Type B pancreatic cell (in vitro differentiated cells): Measurements from ENCODE around the gene MYLIP. TPM values are rescaled to one million over a fixed set of nuclear protein-coding genes. Genes with fewer than 3 reads are reported as not detected.

Source experiments
- DNase-seq: peaks from one replicate; pipeline ENCODE4 v3.0.0; 2021; ENCODE audit warnings: mixed read lengths; ENCODE audit not compliant: unreplicated experiment; ENCODE audit errors: extremely low spot score
- H3K27ac Mint-ChIP-seq: 2 replicates; pipeline ENCODE4 v1.8.0; 2021; ENCODE audit warnings: mild to moderate bottlenecking, mixed read lengths
- H3K27me3 Mint-ChIP-seq: 2 replicates; pipeline ENCODE4 v1.8.0; 2021; ENCODE audit warnings: mixed read lengths
- H3K36me3 Mint-ChIP-seq: 2 replicates; pipeline ENCODE4 v1.8.0; 2021; ENCODE audit warnings: mixed read lengths
- H3K4me1 Mint-ChIP-seq: one replicate; pipeline ENCODE4 v1.8.0; 2021; ENCODE audit warnings: mixed read lengths; ENCODE audit not compliant: unreplicated experiment
- H3K4me3 Mint-ChIP-seq: 2 replicates; pipeline ENCODE4 v1.8.0; 2021; ENCODE audit warnings: mild to moderate bottlenecking, mixed read lengths
- H3K9me3 Mint-ChIP-seq: 2 replicates; pipeline ENCODE4 v1.8.0; 2021; ENCODE audit warnings: mixed read lengths
- total RNA-seq: library from RNA; stranded (reverse); gene quantifications from 2 replicates; pipeline ENCODE4 v1.2.1, GENCODE V29; 2021; ENCODE audit warnings: low replicate concordance
- TF ChIP-seq, protein P1 (sequence below): fragments of 200-600 bp; sonication (generic); conservative IDR thresholded peaks from 2 replicates; pipeline ENCODE4 v1.5.0; 2021; ENCODE audit warnings: antibody characterized with exemption, mild to moderate bottlenecking

Gene MYLIP
- total RNA-seq, 1 donor from 2014 or later, result 54.9 TPM

DNA sequence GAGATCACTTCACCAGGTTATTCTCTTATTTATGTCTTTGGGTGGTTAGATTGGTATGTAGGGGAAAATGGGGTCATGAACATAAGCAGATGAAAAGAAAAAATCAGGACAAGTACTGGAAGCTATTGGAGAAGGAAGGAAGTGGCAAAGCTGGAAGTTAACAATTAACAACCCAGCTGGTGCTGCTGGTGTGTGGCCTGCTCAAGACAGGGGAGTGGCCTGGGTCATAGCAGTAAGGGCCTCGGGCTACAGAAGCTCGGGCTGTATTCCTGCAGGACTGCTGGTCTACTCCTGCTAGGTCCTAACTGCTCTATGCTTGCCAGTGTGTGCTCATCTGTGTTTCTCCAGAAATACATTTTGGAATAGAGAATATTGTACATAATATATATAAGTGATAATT, 19.6 kb downstream of the MYLIP start:
- TF ChIP-seq, protein P1, sequence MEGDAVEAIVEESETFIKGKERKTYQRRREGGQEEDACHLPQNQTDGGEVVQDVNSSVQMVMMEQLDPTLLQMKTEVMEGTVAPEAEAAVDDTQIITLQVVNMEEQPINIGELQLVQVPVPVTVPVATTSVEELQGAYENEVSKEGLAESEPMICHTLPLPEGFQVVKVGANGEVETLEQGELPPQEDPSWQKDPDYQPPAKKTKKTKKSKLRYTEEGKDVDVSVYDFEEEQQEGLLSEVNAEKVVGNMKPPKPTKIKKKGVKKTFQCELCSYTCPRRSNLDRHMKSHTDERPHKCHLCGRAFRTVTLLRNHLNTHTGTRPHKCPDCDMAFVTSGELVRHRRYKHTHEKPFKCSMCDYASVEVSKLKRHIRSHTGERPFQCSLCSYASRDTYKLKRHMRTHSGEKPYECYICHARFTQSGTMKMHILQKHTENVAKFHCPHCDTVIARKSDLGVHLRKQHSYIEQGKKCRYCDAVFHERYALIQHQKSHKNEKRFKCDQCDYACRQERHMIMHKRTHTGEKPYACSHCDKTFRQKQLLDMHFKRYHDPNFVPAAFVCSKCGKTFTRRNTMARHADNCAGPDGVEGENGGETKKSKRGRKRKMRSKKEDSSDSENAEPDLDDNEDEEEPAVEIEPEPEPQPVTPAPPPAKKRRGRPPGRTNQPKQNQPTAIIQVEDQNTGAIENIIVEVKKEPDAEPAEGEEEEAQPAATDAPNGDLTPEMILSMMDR, result no peak
- no peak for DNase-seq
- H3K27me3 Mint-ChIP-seq, result no peaks in the 10 kb centered on the region
- no peaks in the 10 kb centered on the region for H3K9me3 Mint-ChIP-seq
- peaks cover 53% of the 10 kb centered on the region for H3K4me1 Mint-ChIP-seq
- H3K4me3 Mint-ChIP-seq, result peak overlapping the region; percentile 2
- H3K36me3 Mint-ChIP-seq, result peaks cover 75% of the 10 kb centered on the region
- H3K27ac Mint-ChIP-seq, result no peak overlapping the region

DNA sequence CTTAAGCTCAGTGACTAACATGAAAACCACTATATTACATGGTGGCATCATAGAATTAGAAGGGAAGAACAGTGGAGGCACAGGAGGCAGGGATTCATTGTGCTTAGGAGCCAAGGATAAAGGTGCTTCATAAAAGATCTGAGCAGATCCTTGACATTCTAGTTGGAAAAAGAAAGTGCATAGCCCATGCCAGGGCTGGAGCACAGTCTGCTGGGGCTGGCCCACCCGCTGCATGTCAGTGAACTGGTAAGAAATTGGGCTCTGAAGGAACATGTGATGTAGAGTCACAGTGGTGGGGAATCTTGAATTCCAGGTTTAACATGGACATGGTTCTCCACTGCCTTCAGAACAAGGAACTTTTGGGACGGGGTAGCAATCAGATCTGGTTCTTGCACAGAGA, 20.4 kb downstream of the MYLIP start:
- H3K4me1 Mint-ChIP-seq, result peaks cover 56% of the 10 kb centered on the region
- TF ChIP-seq, protein P1, result no peak
- no peaks in the 10 kb centered on the region for H3K9me3 Mint-ChIP-seq
- peaks cover 68% of the 10 kb centered on the region for H3K36me3 Mint-ChIP-seq
- H3K27me3 Mint-ChIP-seq, result no peaks in the 10 kb centered on the region
- H3K27ac Mint-ChIP-seq, result no peak overlapping the region
- no peak for DNase-seq
- H3K4me3 Mint-ChIP-seq, result no peak overlapping the region

DNA sequence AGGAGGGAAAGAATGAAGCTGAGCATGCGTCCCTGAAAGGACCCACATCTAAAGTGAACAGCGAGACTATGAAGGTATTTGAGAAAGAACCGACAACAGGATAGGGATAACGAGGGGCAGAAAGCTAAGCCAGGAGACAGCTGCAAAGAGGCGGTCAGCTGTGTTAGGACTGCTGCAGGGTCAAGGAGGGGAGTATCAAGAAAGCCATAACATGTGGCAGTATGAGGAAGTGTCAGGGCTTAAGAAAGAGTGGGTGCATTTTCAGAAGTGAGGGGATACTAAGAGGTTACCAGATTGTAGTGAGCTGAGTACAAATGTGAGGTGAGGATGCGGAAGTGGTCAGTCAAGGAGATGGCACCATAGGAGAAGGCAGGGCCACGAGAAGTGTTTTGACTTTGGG, 21.2 kb downstream of the MYLIP start:
- Mint-ChIP-seq H3K4me3 (peak overlapping the region; percentile 2), H3K27me3 (peaks cover under 1% of the 10 kb centered on the region), H3K4me1 (peaks cover 57% of the 10 kb centered on the region), H3K36me3 (peaks cover 61% of the 10 kb centered on the region), H3K27ac (peak overlapping the region; percentile 18), H3K9me3 (no peaks in the 10 kb centered on the region)
- DNase-seq, result no peak
- TF ChIP-seq, protein P1, result no peak

DNA sequence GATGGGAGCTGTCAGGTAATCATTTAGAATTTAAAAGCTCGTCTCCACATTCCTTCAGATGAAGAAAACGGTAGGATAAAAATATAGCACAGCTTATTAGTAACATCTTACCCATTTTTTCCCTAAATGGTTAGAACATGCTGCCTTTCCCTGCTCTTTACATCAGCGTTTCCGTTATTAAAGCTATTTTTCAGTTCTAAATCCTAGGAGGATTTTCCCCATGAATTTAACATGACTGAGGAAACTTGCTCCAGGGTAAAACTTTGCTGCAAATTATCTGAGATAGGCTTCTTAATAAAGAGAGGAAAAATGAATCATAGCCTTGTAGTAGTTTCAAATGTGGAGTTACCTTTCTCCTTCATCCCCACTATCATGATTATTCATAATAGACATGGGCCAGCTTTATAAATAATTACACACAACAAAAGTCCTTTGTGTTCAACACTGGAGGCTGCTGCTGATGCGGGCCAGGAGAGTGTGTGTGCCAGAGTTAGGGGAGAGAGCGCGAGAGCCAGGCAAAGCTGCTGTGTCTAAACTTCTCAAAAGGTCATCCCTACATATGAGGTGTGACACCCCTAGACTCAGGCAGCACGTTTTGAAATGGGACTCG, 24.4 kb downstream of the MYLIP start:
- H3K4me1 Mint-ChIP-seq, result peaks cover 39% of the 10 kb centered on the region
- no peaks in the 10 kb centered on the region for H3K9me3 Mint-ChIP-seq
- H3K27ac Mint-ChIP-seq, result no peak overlapping the region
- H3K36me3 Mint-ChIP-seq, result peaks cover 43% of the 10 kb centered on the region
- peaks cover 7% of the 10 kb centered on the region for H3K27me3 Mint-ChIP-seq
- no peak overlapping the region for H3K4me3 Mint-ChIP-seq
- TF ChIP-seq, protein P1, result no peak
- DNase-seq, result no peak

DNA sequence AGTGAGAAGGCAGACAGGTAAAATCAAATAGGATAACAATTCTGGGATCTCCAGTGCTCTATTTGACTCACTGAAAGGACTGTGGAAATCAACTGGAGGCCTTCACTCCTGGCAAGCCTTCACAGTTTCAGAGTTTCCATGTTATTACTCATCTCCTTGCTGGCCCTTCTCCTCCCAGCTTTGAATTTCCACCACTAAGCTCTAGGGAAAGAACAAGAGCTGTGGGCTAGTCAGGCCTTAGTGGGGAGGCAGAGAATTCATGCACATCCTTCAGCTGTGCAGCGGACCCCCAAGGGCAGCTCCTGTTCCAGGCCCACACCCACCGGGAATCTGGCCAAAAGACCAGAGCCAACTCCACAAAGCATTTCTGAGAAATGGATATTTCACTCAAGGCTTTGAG, 26.0 kb downstream of the MYLIP start:
- Mint-ChIP-seq H3K4me3 (no peak overlapping the region), H3K36me3 (peaks cover 29% of the 10 kb centered on the region), H3K27me3 (peaks cover 7% of the 10 kb centered on the region), H3K4me1 (peaks cover 35% of the 10 kb centered on the region), H3K27ac (no peak overlapping the region), H3K9me3 (no peaks in the 10 kb centered on the region)
- TF ChIP-seq, protein P1, result no peak
- DNase-seq, result no peak
